GM19324 (cell line): ENCODE results near the gene CNTNAP2.

ENCODE experiments used
- ATAC-seq: cut with Tn5 transposase; IDR thresholded peaks from one replicate; pipeline ENCODE4 v1.9.1; 2021; ENCODE audit warnings: mild to moderate bottlenecking, moderate library complexity; ENCODE audit not compliant: unreplicated experiment, low FRiP score

The CNTNAP2 gene

GRCh38 chr7:147171013-147171391 lies 1054.4 kb downstream of the CNTNAP2 start:
- no peak for ATAC-seq

GRCh38 chr7:147173883-147174282 lies 1057.3 kb downstream of the CNTNAP2 start:
- no peak for ATAC-seq

GRCh38 chr7:147182874-147183273 lies 1066.3 kb downstream of the CNTNAP2 start:
- no peak for ATAC-seq

- no peak for ATAC-seq
Observed at GRCh38 chr7:147183276-147183675, 1066.7 kb downstream of the CNTNAP2 start.

- ATAC-seq: no peak
Observed at GRCh38 chr7:147188467-147188866, 1071.9 kb downstream of the CNTNAP2 start.

GRCh38 chr7:147193476-147193875 lies 1076.9 kb downstream of the CNTNAP2 start:
- ATAC-seq: no peak

GRCh38 chr7:147196481-147196880 lies 1079.9 kb downstream of the CNTNAP2 start:
- no peak for ATAC-seq

GRCh38 chr7:147197006-147197405 lies 1080.4 kb downstream of the CNTNAP2 start:
- ATAC-seq: no peak

- no peak for ATAC-seq
Observed at GRCh38 chr7:147199868-147200267, 1083.3 kb downstream of the CNTNAP2 start.

GRCh38 chr7:147207988-147208387 lies 1091.4 kb downstream of the CNTNAP2 start:
- ATAC-seq: no peak

GRCh38 chr7:147231275-147231674 lies 1114.7 kb downstream of the CNTNAP2 start:
- ATAC-seq: no peak

GRCh38 chr7:147235645-147236382 lies 1119.2 kb downstream of the CNTNAP2 start:
- ATAC-seq: no peak

- ATAC-seq: no peak
Observed at GRCh38 chr7:147240468-147240867, 1123.9 kb downstream of the CNTNAP2 start.

- ATAC-seq: no peak
Observed at GRCh38 chr7:147245274-147245673, 1128.7 kb downstream of the CNTNAP2 start.

GRCh38 chr7:147249956-147250355 lies 1133.4 kb downstream of the CNTNAP2 start:
- no peak for ATAC-seq

GRCh38 chr7:147251751-147252325 lies 1135.2 kb downstream of the CNTNAP2 start:
- no peak for ATAC-seq

- no peak for ATAC-seq
Observed at GRCh38 chr7:147261693-147262092, 1145.1 kb downstream of the CNTNAP2 start.

GRCh38 chr7:147265528-147265927 lies 1148.9 kb downstream of the CNTNAP2 start:
- no peak for ATAC-seq

- ATAC-seq: no peak
Observed at GRCh38 chr7:147276106-147276505, 1159.5 kb downstream of the CNTNAP2 start.

GRCh38 chr7:147276783-147277370 lies 1160.3 kb downstream of the CNTNAP2 start:
- ATAC-seq: no peak

GRCh38 chr7:147279514-147279913 lies 1162.9 kb downstream of the CNTNAP2 start:
- no peak for ATAC-seq

GRCh38 chr7:147279964-147280374 lies 1163.4 kb downstream of the CNTNAP2 start:
- no peak for ATAC-seq
